ENCODE measurements around the gene GOLGA6A. TPM values are rescaled to one million over a fixed set of nuclear protein-coding genes. Genes with fewer than 3 reads are reported as not detected.

GOLGA6A gene
- total and polyA plus RNA-seq, 2 of the 13 experiments (the other 11 are each of a cell fraction or from before 2014, with no cell fraction given) = 0.04 to 0.22 TPM

DNA sequence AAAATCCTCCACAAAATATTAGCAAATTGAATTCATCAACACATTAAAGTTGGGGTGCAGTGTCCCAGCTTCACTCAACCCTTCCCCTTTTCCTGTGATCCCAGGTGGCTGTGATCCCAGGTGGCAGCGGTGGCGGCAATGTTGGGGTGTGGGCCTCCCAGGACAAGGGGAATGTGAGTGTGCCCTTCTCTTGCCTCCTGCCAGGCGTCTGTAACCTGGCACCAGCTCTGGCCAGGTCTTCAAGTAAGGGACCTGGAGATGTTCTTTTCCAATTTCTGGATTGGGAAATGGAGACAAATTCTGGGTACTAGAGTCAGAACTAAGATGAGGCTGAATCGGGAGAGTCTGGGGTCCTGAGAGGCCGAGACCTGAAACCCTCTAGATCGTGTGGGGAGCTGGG lies 20.1 kb downstream of the GOLGA6A start:
- Histone ChIP-seq H3K4me2 (ENCODE audit: low read depth, low read length) (no peak overlapping the region), H3K4me3 (replicated peaks in 1 of 3; ENCODE audit: insufficient read depth in 1 of 3, low read depth in 2 of 3, low read length in 3 of 3) (no peak overlapping the region), H3K4me1 (ENCODE audit: insufficient read depth, low read length) (no peaks in the 10 kb centered on the region), H3K79me2 (ENCODE audit: insufficient read depth, low read length) (no peaks in the 10 kb centered on the region), H3K27ac (ENCODE audit: extremely low read length, insufficient read depth, low read length) (no peak overlapping the region), H3K27me3 (ENCODE audit: control insufficient read depth in 1 of 2, insufficient read depth in 2 of 2, low read length in 2 of 2) (no peaks in the 10 kb centered on the region), H3K9me3 (ENCODE audit: low read length) (no peaks in the 10 kb centered on the region), H3K36me3 (replicated peaks in 1 of 2; ENCODE audit: control insufficient read depth in 1 of 2, insufficient read depth in 2 of 2, low read length in 2 of 2) (no peaks in the 10 kb centered on the region), H2AFZ (ENCODE audit: low read length) (no peak overlapping the region), H3K9ac (ENCODE audit: insufficient read depth, low read depth, low read length) (no peak overlapping the region), H4K20me1 (ENCODE audit: insufficient read depth, low read length) (no peaks in the 10 kb centered on the region)
- WGBS (ENCODE audit: low lambda C conversion rate) = 3% methylated on average over 3 of the region's 6 CpGs
- ATAC-seq (no peak), FAIRE-seq (no peak), DNase-seq (ENCODE audit: low spot score) (no peak)
- TF ChIP-seq, protein P1, sequence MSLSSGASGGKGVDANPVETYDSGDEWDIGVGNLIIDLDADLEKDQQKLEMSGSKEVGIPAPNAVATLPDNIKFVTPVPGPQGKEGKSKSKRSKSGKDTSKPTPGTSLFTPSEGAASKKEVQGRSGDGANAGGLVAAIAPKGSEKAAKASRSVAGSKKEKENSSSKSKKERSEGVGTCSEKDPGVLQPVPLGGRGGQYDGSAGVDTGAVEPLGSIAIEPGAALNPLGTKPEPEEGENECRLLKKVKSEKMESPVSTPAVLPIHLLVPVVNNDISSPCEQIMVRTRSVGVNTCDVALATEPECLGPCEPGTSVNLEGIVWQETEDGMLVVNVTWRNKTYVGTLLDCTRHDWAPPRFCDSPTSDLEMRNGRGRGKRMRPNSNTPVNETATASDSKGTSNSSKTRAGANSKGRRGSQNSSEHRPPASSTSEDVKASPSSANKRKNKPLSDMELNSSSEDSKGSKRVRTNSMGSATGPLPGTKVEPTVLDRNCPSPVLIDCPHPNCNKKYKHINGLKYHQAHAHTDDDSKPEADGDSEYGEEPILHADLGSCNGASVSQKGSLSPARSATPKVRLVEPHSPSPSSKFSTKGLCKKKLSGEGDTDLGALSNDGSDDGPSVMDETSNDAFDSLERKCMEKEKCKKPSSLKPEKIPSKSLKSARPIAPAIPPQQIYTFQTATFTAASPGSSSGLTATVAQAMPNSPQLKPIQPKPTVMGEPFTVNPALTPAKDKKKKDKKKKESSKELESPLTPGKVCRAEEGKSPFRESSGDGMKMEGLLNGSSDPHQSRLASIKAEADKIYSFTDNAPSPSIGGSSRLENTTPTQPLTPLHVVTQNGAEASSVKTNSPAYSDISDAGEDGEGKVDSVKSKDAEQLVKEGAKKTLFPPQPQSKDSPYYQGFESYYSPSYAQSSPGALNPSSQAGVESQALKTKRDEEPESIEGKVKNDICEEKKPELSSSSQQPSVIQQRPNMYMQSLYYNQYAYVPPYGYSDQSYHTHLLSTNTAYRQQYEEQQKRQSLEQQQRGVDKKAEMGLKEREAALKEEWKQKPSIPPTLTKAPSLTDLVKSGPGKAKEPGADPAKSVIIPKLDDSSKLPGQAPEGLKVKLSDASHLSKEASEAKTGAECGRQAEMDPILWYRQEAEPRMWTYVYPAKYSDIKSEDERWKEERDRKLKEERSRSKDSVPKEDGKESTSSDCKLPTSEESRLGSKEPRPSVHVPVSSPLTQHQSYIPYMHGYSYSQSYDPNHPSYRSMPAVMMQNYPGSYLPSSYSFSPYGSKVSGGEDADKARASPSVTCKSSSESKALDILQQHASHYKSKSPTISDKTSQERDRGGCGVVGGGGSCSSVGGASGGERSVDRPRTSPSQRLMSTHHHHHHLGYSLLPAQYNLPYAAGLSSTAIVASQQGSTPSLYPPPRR (CRISPR knock-in tag; IDR thresholded peaks at IDR 0.05; ENCODE audit: borderline replicate concordance) = no peak
- TF ChIP-seq MBD4 (IDR thresholded peaks at IDR 0.05; ENCODE audit: borderline replicate concordance, low read length) (no peak), TEAD3 (CRISPR knock-in tag; optimal IDR thresholded peaks at IDR 0.05; ENCODE audit: borderline replicate concordance) (no peak), ZNF777 (CRISPR knock-in tag; IDR thresholded peaks at IDR 0.05) (no peak), FOXJ3 (CRISPR knock-in tag; IDR thresholded peaks at IDR 0.05; ENCODE audit: borderline replicate concordance) (no peak), KDM2A (CRISPR knock-in tag; IDR thresholded peaks at IDR 0.05; ENCODE audit: borderline replicate concordance, low read depth) (no peak), HOXA9 (CRISPR knock-in tag; IDR thresholded peaks at IDR 0.05; ENCODE audit: borderline replicate concordance) (no peak), ZBTB21 (CRISPR knock-in tag; IDR thresholded peaks at IDR 0.05) (no peak)
- TF ChIP-seq, protein P2, sequence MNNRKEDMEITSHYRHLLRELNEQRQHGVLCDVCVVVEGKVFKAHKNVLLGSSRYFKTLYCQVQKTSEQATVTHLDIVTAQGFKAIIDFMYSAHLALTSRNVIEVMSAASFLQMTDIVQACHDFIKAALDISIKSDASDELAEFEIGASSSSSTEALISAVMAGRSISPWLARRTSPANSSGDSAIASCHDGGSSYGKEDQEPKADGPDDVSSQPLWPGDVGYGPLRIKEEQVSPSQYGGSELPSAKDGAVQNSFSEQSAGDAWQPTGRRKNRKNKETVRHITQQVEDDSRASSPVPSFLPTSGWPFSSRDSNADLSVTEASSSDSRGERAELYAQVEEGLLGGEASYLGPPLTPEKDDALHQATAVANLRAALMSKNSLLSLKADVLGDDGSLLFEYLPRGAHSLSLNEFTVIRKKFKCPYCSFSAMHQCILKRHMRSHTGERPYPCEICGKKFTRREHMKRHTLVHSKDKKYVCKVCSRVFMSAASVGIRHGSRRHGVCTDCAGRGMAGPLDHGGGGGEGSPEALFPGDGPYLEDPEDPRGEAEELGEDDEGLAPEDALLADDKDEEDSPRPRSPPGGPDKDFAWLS (CRISPR knock-in tag; IDR thresholded peaks at IDR 0.05; ENCODE audit: borderline replicate concordance) = no peak
- ChIA-PET POLR2A (no interaction called here), CTCF (ENCODE audit: low intra/inter-chr PET ratio, low total read pairs) (no interaction called here)
- BruUV-seq (replicated peaks) = no TSS peak
- intact Hi-C loops (cut with micrococcal nuclease; ENCODE audit: unreplicated experiment) (no loop called here), in situ Hi-C loops (cut with HindIII; ENCODE audit: extremely low pct_ligation_motif_present, low pct_unique_long_range_greater_than_20kb) (no loop called here)

Measured in HepG2 (cell line).